HG03025 (cell line): ENCODE measurements around the gene MITF.

ENCODE experiments used
- ATAC-seq: cut with Tn5 transposase; IDR thresholded peaks from one replicate; pipeline ENCODE4 v1.9.1; 2021; ENCODE audit warnings: mild to moderate bottlenecking, moderate library complexity; ENCODE audit not compliant: unreplicated experiment, low FRiP score

Gene MITF

DNA sequence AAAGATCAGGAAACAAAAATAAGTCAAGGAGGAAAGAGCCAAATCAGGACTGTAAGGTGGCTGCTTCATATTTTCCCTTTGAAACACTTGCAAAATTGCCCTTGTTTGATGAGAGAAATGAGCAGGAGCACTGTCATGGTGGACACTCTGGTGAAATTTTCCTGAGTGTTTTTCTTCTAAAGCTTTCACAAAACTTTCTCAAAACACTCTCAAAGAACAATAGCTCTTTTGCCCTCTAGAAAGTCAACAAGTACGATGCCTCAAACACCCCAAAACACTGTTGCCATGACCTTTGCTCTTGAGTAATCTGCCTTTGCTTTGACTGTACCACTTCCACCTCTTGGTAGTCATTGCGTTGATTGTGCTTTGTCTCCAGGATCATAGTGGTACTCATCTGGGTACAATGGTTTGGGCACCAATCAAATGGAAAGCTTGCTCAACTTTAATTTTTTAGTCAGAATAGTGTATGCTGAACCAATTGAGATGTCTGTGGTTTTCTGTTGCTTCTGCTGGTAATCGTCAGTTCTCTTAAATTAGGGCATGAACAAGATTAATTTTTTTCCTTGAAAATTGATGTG is 13.2 kb upstream of the MITF start:
- no peak for ATAC-seq

DNA sequence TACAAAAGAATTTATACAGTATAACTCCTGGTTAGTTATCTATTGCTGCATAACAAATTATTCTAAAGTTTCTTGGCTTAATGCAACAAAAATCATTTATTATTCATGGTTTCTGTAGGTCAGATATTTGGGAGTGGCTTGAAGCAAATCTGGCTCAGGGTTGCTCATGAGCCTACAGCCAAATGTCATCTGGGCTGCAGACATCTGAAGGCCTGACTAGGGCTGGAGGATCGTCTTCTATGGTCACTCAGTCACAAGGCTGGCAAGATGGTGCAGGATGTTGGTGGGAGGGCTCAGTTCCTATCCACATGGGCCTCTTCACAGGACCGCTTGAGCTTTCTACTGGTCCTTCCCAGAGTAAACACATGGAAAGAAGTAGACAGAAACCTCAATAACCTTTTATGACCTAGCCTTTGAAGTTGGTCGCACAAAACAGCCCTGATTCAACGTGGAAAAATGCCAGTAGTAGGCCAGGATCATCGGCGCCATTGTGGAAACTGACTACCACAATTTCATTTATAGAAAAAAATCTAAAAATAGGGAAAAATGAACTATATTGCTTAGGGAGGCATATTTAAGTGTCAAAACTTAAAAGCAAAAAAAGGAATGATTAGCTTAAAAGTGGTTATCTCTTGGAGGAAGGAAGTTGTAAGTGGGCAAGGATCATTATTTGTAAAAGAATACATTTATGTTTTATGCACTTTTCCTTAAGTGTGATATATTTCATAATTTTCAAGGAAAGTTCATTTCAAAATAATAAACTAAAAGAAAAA is 9.9 kb upstream of the MITF start:
- ATAC-seq, result no peak

DNA sequence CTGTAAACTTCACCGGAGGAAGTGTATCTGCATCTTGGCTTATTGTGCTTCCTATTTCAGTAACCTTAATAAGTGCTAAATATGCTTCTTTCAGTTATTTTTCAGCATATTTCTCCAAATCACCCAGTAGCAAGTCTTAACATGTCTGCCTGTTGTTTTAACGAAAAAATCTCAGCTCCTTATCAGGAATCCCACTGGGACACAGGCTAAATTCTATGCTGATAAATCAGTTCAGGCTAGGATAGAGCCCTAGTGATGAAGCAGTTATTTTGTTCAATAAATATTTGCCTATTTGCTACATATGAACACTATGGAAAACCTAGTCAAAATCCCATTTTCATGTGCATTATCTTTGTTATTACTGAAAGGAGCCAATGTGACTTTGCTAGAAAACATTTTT is 8.2 kb upstream of the MITF start:
- ATAC-seq, result no peak

DNA sequence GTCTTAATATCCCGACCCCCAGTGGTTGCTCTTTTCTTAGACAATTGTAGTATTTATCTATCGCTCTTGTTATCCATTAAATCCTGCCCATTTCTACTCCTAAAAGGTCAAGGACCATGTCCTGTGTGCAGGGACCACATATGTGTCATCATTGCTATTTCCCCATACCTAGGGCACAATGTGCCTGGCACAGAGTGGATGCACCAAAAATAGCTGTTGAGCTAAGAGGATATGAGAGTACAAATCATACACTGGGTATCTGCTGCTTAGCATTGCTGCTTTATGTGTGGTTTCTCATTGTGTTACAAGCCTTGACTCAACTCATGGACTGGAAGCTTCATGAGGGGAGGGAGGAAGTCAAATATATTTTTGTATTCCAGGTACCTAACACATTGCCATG is 3.4 kb upstream of the MITF start:
- no peak for ATAC-seq

DNA sequence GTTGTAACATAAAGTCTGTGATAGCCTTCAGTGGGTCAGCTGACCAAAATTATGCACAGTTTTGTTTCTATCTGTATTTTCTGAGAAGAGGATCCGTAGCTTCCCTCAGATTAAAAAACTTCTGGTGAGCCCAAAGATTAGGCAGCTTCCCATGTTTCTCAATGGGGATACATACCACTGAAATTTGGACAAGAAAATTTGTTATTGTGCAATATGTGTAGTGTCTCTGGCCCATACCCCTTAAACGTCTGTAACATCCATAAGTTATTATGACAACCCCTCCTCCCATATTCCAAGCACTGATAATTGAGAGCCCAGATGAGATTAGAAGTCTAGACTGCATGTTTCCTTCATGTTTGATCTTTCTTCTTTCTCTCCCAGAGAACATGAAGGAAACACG is 1.9 kb upstream of the MITF start:
- ATAC-seq, result no peak

DNA sequence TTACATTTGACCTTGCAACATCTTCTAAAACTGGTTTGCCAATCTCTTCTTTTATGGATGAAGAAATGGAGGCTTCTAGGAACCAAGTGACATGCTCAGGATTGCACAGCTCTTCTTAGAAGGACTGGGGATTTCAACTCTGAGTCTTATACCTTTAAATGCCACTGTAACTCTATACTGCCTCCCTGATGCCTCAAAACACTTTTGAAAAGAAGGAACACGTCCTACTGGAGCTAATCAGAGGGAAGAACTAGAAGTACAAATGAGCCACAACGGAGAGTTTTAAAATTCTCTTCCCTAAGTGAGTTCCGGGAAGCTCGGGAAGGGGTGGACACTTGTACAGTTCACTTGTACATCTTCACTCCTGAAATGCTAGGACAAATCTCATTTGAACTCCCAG is 949 bp upstream of the MITF start:
- ATAC-seq, result no peak

DNA sequence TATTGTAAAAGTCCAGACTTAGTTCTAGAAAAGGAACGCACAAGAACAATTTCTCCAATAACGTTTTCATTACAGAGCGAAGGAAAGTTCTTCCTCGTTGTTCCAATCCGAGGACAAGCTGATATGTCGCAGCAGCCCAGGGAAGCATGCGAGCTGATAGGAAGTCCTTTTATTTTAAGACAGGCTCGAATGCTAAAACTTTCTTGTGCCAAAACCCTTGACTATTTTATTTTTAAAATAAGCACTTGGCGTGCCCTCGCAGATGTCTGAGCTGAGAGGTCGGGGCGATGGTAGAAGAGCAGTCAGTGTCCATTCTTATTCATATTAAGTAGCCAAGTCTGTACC is 433 bp upstream of the MITF start:
- ATAC-seq, result no peak

DNA sequence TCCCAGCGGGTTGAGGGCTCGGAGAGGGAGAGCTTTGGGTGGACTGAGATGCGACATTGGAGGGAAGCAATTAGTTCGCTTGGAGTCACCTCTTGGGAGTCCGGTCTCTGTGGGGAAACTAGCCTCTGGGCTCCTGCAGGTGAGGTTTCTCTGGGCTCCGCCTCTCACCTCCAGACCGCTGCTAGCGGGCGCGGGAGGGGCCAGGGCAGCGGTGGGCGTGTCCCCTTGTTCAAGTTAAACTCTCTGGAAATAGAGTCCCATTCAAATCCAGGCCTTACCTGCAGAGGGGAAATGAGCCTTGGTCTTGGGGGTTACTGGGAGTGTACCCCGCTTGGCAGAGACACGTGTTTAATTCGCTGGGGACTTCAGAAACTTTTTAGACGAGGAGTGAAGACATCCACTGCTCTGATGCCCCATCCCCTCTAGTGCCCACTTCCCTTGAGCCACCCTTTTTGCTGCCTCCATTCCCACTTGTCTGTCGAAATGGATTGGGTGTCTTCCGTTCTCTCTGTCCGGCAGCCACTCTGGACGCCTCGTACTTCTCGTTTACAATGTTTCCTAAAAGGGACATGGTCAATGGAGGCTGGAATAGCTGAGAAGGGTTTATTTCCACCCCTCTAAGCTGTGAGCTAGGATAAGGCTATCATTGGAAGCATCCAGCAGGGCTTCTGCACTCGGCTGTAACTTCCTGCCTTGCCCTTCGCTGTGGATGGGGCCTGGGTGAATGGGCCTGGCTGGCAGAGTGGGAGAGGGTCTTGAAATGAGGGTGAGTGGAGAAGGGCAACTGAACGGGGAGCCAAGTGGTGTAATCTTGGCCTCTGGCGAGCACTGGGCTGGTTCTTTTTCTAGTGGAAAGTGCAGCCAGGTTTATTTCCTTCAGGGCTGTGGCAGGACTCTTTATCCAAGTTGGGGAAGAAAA is 1.1 kb downstream of the MITF start:
- no peak for ATAC-seq

DNA sequence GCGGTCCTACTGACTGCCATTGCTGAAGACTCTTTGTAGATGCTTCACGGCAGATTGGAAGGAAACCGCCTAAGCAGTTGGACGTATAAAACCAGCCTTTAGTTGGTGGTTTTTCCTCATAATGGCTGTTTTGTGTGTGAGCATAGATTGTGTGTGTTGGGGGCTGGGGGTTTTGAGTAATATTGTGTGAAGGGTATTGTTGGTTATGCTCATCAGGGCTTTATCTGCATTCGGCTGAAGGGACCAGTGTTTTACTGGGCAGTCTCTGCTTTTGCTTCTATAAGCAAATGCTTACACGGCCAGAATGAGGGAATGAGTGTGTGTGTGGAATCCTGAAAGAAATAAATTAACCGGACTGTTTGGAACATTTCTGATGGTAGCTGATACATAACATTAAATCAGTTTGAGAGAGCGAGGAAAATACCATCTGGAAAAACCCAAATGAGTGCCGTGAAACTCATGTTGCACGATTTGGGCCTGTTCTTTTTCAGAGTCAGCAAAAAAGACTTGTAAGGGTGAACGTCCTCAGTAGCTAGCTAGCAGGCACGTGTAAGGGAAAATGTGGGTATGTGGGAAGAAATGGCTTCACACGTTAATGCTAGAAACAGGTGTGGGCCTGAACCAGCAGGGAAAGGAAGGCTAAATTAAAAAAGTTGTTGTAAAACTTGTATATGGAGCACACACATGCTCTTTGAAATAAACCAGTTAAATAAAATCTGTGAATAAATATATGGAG is 1.9 kb downstream of the MITF start:
- no peak for ATAC-seq

DNA sequence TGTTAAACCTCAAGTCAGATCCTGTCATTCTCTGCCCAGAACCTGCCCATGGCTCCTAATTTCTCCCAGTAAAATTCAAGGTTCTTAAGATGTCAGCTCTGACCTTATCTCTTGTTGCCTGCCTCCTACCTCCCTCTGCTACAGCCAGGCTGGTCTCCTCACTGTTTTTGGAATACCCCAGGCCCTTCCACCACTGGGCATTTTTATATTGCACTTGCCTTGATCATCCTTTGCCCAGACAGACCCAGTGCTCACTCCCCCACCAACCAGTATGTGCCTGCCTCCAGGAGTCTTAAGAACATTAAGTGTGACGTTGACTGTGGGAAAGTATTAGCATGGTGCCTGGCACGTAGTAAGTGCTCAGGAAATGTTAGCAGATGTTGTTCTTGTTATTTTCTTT is 3.1 kb downstream of the MITF start:
- no peak for ATAC-seq

DNA sequence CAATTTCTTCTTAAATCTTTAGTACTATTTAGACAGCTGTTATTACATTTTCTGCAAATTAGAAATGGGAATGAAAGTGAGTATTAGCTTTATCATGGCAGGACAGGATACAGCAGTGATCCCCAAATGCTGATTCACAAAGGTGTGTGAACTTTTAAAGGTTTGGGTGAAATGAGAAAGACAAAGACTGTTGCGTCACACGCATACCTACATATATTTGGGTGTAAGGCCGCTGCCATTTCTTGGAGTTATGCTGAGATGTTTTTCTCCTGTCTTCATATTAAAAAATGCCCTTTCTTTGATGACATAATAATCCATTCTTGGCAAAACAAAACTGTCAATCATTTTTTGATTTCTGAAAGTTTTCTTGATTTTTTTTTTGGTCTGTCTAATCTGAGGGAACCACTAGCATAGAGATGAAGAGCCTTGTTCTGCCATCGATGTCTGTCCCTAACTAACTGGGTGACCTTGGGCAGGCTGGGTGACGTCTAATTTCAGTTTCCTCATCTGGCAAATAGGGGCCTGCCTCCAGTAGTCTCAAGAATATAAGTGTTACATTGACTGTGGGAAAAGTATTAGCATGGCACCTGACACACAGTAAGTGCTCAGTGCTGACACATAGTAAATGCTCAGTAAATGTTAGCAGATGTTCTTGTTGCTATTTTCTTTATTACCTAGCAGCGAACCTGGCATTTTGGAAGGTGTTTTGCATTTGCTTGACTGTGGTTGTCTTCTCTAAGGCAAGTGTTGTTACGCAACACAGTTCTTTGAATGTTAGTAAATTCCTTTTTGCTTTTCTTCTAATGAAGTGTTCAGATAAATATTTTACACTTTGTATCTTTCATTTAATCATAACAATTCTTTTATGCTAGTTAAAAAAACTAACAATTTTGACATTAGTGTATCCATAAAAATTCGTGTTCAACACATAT is 5.0 kb downstream of the MITF start:
- no peak for ATAC-seq

DNA sequence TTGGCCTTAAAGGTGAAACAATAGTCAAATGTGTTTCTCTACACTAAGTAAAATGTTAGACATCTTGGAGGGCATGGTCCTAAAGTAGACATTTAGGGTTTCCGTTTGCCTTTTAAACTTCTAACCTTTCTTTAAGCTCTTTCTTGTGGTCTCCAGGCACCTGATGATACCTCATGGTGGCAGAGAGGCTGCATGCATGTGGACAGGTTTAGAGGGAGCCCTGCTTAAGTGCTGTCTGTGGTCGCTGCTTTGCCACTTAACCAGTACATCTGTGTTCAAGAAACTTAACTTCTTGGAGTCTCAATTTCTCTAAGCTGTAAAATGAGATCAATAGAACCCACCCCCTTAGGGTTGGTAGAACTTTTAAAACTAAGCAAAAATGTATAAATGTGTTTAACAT is 6.2 kb downstream of the MITF start:
- ATAC-seq, result no peak

DNA sequence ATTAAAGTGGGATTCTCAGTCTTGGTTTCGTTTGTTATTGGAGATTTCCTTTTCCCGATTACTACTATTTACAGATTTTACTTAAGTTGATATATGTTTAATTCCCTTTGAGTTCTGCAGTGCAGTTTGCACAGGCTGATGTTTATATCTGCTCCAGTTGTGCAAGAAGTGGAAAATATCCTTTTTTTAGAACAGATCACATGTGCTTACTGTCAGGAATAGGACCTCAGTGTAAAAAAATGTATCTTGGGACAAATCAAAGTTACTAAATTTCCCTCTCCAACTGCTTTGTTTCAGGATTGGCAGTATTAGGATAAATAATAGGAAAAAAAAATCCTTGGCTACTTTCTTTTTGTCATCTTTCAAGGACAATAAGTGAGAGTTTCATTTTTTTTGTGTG is 6.9 kb downstream of the MITF start:
- no peak for ATAC-seq

DNA sequence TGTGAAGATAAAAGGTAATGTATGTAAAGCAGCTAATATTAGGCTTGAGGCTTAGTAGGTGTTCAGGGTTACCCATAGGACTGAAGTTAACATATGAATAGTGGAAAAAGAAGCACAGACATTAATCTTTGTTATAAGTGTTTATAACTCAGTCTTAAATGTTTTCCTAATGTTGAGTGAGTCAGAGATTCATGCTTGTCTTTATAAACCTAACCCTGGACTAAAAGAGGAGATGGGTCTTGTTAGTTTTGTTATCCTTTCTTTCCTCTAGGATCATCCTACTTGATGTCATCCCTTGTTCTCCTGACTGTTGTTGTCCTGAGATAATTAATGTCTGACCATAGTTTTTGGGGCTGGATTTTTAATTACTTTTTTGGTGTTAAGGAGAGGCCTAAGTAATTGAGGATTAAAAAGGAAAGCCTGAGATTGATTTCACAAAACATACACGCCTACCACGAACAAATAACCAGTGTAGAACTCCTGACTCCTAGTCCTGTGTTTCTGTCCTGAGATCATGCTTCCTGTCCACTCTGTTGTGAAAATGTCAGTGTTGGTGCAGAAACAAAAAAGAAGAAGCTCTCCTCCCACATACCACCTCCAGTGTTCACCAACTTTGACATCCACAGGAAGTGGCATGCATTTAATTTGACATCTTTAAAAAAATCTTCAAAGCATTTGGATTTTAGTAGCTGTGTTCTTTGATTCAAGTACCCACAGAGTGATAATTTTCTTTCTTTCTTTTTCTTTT is 8.4 kb downstream of the MITF start:
- ATAC-seq, result no peak

DNA sequence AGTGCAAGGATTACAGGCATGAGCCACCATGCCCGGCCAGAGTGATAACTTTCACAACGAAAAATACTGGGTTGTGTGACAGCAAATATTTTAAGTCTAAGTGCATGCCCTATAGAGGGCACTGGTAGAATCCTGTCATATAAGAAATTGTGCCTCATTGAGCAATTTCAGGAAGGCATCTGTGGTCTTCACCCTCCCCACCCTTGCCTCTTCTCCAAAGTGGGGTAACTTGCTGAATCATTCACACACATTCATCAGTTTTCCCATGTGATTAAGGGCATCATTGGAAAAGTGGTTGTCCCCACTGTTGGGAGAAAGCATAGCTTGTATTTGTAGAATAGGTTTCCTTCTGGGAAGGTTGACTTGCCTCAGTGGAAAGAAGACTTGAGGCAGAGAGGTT is 9.2 kb downstream of the MITF start:
- no peak for ATAC-seq

DNA sequence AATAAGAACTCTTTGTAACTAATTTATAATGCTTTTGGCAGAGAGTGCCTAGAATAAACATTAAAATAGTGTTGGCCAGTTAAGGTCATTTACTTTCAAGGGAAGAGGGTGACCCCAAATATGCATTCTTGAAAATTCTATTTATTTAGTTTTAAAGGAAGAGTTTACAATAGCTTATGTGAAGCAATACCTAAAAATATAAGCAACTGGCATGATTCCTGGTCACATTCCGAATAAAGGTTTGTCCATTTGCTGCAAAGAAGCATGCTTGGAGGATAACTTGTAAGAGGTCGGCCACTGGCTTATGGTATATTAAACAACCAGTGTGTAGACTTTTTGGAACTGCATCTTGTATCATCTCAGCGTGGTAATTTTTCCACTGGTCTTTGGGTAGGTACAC is 10.2 kb downstream of the MITF start:
- ATAC-seq, result no peak

DNA sequence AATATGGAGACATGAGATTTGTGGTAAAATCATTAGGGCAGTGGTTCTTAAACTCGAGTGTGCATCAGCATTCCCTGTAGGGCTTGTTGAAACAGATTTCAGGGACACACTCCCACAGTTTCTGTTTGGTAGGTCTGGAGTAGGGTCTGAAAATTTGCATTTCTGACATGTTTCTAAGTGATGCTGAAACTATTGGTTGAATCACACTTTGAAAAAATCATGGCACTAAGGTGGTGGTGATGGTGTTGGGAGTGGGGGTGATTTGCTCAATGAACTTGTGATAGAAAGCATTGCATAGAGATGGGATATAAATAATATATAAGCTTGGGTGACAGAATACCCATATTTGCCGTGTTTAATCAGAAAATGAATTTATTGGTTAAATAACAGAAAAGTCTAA is 11.3 kb downstream of the MITF start:
- no peak for ATAC-seq

DNA sequence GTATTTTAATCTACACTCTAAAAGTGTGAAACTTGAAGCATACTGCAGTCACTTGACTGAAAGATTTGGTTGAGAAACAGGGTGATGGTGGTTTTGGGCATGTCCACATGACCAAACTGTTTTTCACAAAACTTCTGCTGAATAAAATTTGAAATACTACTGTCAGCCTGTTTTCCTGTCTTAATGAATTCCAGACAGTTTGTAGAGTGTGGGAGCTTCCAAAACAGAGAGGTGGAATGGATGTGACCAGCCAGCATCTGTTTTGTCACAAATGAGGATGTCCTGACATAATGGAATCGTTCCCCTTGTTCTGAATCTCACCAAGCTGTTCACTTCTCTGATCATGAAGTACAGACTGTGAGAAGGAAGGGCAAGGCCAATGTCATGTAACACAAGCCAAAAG is 11.8 kb downstream of the MITF start:
- no peak for ATAC-seq

DNA sequence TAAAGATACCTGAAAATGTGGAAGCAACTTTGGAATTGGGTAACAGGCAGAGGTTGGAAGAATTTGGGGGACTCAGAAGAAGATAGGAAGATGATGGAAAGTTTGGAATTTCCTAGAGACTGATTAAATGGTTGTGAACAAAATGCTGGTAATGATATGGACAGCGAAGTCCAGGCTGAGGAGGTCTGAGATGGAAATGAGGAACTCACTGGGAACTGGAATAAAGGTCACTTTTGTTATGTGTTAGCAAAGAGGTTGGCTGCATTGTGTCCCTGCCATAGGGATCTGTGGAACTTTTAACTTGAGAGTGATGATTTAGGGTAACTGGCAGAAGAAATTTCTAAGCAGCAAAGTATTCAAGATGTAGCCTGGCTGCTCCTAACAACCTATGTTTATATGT is 13.0 kb downstream of the MITF start:
- ATAC-seq, result no peak
